Stimulated activated CD8-positive, alpha-beta memory T cell treated with anti-CD3 and anti-CD28 coated beads, Interleukin-2, amount 100 ng/mL, for 48 hours (primary cell): ENCODE results near the gene DISP1.

Experiments used
- DNase-seq, 2 donors: peaks; one replicate each; pipeline ENCODE4 v3.0.0-alpha.2; 2020; ENCODE audit warnings: low read depth in 2 of 2

The DISP1 gene

DNA sequence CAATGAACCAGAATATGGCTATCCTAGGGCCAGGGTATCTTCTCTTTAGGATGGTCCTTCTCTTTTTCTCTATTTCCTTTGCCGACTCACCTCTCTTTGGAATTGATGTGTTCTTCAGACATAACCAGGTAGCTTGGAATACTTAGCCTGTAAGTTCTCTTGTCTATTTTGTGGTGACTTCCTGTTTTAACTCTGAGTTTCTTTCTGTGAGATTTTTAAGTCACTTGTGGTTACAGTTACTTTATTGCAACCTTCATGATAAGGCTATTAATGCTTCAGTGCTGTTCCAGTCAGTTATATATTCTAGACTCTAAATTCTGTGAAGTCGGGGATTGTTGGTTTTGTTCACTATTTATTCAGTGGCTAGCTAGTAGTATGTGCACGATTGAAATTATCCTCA, 46.2 kb downstream of the DISP1 start:
- no peak for DNase-seq
